Amniotic epithelial cell (primary cell): Measurements from ENCODE around the gene GNA14.
"Not testable (repeated sequence)": the region's sequence is repeated elsewhere in the genome, so short reads cannot be mapped to it uniquely, and the experiment has no call there.

Experiments used
- DNase-seq: peaks from one replicate; pipeline ENCODE4 v3.0.0-alpha.2; 2010; ENCODE audit warnings: low read depth

The GNA14 gene

GRCh38 chr9:77489405-77490163 lies 158.5 kb downstream of the GNA14 start:
- DNase-seq, result not testable (repeated sequence)

GRCh38 chr9:77488439-77489126 lies 159.5 kb downstream of the GNA14 start:
- no peak for DNase-seq

GRCh38 chr9:77486968-77487367 lies 161.2 kb downstream of the GNA14 start:
- no peak for DNase-seq

- no peak for DNase-seq
Observed at GRCh38 chr9:77486463-77486862, 161.7 kb downstream of the GNA14 start.

- DNase-seq, result no peak
Observed at GRCh38 chr9:77475641-77476473, 172.3 kb downstream of the GNA14 start.

GRCh38 chr9:77474936-77475335 lies 173.2 kb downstream of the GNA14 start:
- no peak for DNase-seq

GRCh38 chr9:77472646-77473045 lies 175.5 kb downstream of the GNA14 start:
- DNase-seq, result no peak

GRCh38 chr9:77471572-77471971 lies 176.6 kb downstream of the GNA14 start:
- DNase-seq, result no peak

GRCh38 chr9:77469515-77470231 lies 178.4 kb downstream of the GNA14 start:
- DNase-seq, result peak; percentile 37

GRCh38 chr9:77464661-77465060 lies 183.5 kb downstream of the GNA14 start:
- DNase-seq, result peak; percentile 54

GRCh38 chr9:77463151-77463550 lies 185.0 kb downstream of the GNA14 start:
- no peak for DNase-seq

GRCh38 chr9:77462066-77462465 lies 186.1 kb downstream of the GNA14 start:
- DNase-seq, result no peak

GRCh38 chr9:77460938-77461337 lies 187.2 kb downstream of the GNA14 start:
- DNase-seq, result no peak

GRCh38 chr9:77457916-77458592 lies 190.1 kb downstream of the GNA14 start:
- peak; percentile 52 for DNase-seq

- DNase-seq, result peak; percentile 83
Observed at GRCh38 chr9:77456829-77457437, 191.2 kb downstream of the GNA14 start.

GRCh38 chr9:77455312-77455927 lies 192.7 kb downstream of the GNA14 start:
- DNase-seq, result peak; percentile 21

- no peak for DNase-seq
Observed at GRCh38 chr9:77454663-77455062, 193.5 kb downstream of the GNA14 start.

- no peak for DNase-seq
Observed at GRCh38 chr9:77453825-77454647, 194.1 kb downstream of the GNA14 start.

GRCh38 chr9:77451507-77451906 lies 196.6 kb downstream of the GNA14 start:
- DNase-seq, result no peak

GRCh38 chr9:77450085-77450475 lies 198.0 kb downstream of the GNA14 start:
- no peak for DNase-seq
